Body of pancreas (tissue), 4 donors: ENCODE results near the gene RHBDL1. TPM values are rescaled to one million over a fixed set of nuclear protein-coding genes. Genes with fewer than 3 reads are reported as not detected.

Experiments
- ATAC-seq: fragments of 150-250 bp; one replicate; pipeline ENCODE4 v1.9.1; 2016
- DNase-seq, 4 donors: peaks; one replicate each; pipeline ENCODE4 v3.0.0-alpha.2; 2019
- H3K27ac ChIP-seq, 4 donors: fragments of 200-600 bp; sonication (generic); 1 replicate in 3 of 4; 2 replicates in 1 of 4; pipeline versions ENCODE4 v1.5.1 to v1.6.1; 2016 to 2019; ENCODE audit warnings: mild to moderate bottlenecking in 1 of 4, mixed read lengths in 1 of 4, moderate library complexity in 1 of 4
- H3K27me3 ChIP-seq, 2 donors: fragments of 200-600 bp; sonication (generic); one replicate each; pipeline ENCODE4 v1.6.0; 2016; ENCODE audit warnings: mild to moderate bottlenecking in 1 of 2
- H3K36me3 ChIP-seq, 2 donors: fragments of 200-600 bp; sonication (generic); replicated peaks in 1 of 2; 2 replicates each; pipeline ENCODE4 v1.5.1; 2016; ENCODE audit warnings: low read depth in 2 of 2; ENCODE audit not compliant: insufficient read depth in 1 of 2
- H3K4me1 ChIP-seq: fragments of 200-600 bp; sonication (generic); one replicate; pipeline ENCODE4 v1.6.0; 2016
- H3K4me3 ChIP-seq, 2 donors: fragments of 200-600 bp; sonication (generic); 1 replicate in 1 of 2; 2 replicates in 1 of 2; pipeline ENCODE4 v1.5.1; 2016 to 2019
- H3K9me3 ChIP-seq, 3 donors: fragments of 200-600 bp; sonication (generic); 1 replicate in 2 of 3; 2 replicates in 1 of 3; pipeline ENCODE4 v1.5.1; 2016
- CTCF ChIP-seq, 7 experiments: fragments of 450-650 bp in 4 of 7; fragments of 200-600 bp in 3 of 7; sonication (generic) in 3 of 7; IDR thresholded peaks; one replicate each; pipeline ENCODE4 v1.5.1; 2016 to 2019; ENCODE audit warnings: antibody characterized with exemption in 7 of 7
- POLR2A ChIP-seq, 3 donors: fragments of 450-650 bp; IDR thresholded peaks; one replicate each; pipeline ENCODE4 v1.6.1; 2016; ENCODE audit warnings: antibody characterized with exemption in 3 of 3, mild to moderate bottlenecking in 2 of 3
- WGBS, 2 donors: methylation state at CpG; one replicate each; pipeline ENCODE4 v1.1.5; 2017; 5-methylcytosine and 5-hydroxymethylcytosine counted together
- intact Hi-C: fragments of 100-400 bp; cut with DNase I; formaldehyde crosslinking; loops from one replicate; pipeline ENCODE4 v1.15.1; 2023
- total RNA-seq, 2 donors: library from RNA; depleted of rRNA; stranded (reverse); fragments of >200 nt; gene quantifications; one replicate each; pipeline ENCODE4 v1.1.0, GENCODE V29; 2016

RHBDL1 gene
- total RNA-seq, 2 donors from 2014 or later: 1.8 to 4.3 TPM

GRCh38 chr16:715477-716199 is 40.2 kb downstream of the RHBDL1 start:
- no peaks in the 10 kb centered on the region for H3K36me3 ChIP-seq
- intact Hi-C loops: no loop called here
- H3K4me3 ChIP-seq: peak overlapping the region; percentile 25 to 43
- ATAC-seq: peak; percentile 17
- no peaks in the 10 kb centered on the region for H3K9me3 ChIP-seq
- H3K27me3 ChIP-seq: peaks cover 0 to 8% of the 10 kb centered on the region in 2 donors
- WGBS, 2 donors: 2 to 7% methylated on average over 21 to 73 of the region's 74 CpGs
- peaks cover 66% of the 10 kb centered on the region for H3K4me1 ChIP-seq
- no peak for TF ChIP-seq POLR2A (IDR thresholded peaks at IDR 0.05)
- TF ChIP-seq CTCF (IDR thresholded peaks at IDR 0.05): peak in 1 of 7 experiments; percentile 8
- DNase-seq: no peak
- peak overlapping the region; percentile 16 to 73 (median 63) for H3K27ac ChIP-seq

GRCh38 chr16:716200-716568 is 40.7 kb downstream of the RHBDL1 start:
- intact Hi-C loops: no loop called here
- H3K4me1 ChIP-seq: peaks cover 66% of the 10 kb centered on the region
- no peaks in the 10 kb centered on the region for H3K9me3 ChIP-seq
- H3K27ac ChIP-seq: peak overlapping the region; percentile 16 to 73 (median 63)
- no peak for TF ChIP-seq CTCF (IDR thresholded peaks at IDR 0.05)
- peak in 2 of 3 donors; percentile 12 to 16 for TF ChIP-seq POLR2A (IDR thresholded peaks at IDR 0.05)
- 15 to 26% methylated on average over 3 to 12 of the region's 12 CpGs for WGBS, 2 donors
- peaks cover 0 to 2% of the 10 kb centered on the region in 2 donors for H3K27me3 ChIP-seq
- no peaks in the 10 kb centered on the region for H3K36me3 ChIP-seq
- peak; percentile 17 for ATAC-seq
- no peak overlapping the region for H3K4me3 ChIP-seq
- DNase-seq: peak; percentile 74 to 83 (median 80)

- DNase-seq (no peak), ATAC-seq (no peak)
- Histone ChIP-seq H3K9me3 (no peaks in the 10 kb centered on the region), H3K36me3 (no peaks in the 10 kb centered on the region), H3K4me1 (peaks cover 67% of the 10 kb centered on the region), H3K27me3 (no peaks in the 10 kb centered on the region), H3K27ac (peak overlapping the region in 3 of 4 donors; percentile 58 to 73 (median 68)), H3K4me3 (no peak overlapping the region)
- TF ChIP-seq POLR2A (IDR thresholded peaks at IDR 0.05) (no peak), CTCF (IDR thresholded peaks at IDR 0.05) (no peak)
- intact Hi-C loops: no loop called here
- 85% methylated on average over 29 of the region's 29 CpGs; no CpG with 5 or more reads in 1 of the 2 donors for WGBS, 2 donors
Measured at GRCh38 chr16:716768-717325, 41.4 kb downstream of the RHBDL1 start.

GRCh38 chr16:717450-718245 is 42.2 kb downstream of the RHBDL1 start:
- TF ChIP-seq POLR2A (IDR thresholded peaks at IDR 0.05) (no peak), CTCF (IDR thresholded peaks at IDR 0.05) (no peak)
- Histone ChIP-seq H3K27me3 (no peaks in the 10 kb centered on the region), H3K27ac (peak overlapping the region in 2 of 4 donors; percentile 68 to 73), H3K4me1 (peaks cover 72% of the 10 kb centered on the region), H3K4me3 (no peak overlapping the region), H3K36me3 (no peaks in the 10 kb centered on the region), H3K9me3 (no peaks in the 10 kb centered on the region)
- ATAC-seq (no peak), DNase-seq (no peak)
- intact Hi-C loops: no loop called here
- 82 to 88% methylated on average over 18 to 32 of the region's 32 CpGs for WGBS, 2 donors
